Body of pancreas (tissue), 4 donors: ENCODE measurements around the gene TUBB2A.
"Not testable (repeated sequence)": the region's sequence is repeated elsewhere in the genome, so short reads cannot be mapped to it uniquely, and the experiment has no call there.

Source experiments
- POLR2A ChIP-seq, 3 donors: fragments of 450-650 bp; IDR thresholded peaks; one replicate each; pipeline ENCODE4 v1.6.1; 2016; ENCODE audit warnings: antibody characterized with exemption in 3 of 3, mild to moderate bottlenecking in 2 of 3
- TF ChIP-seq, protein P1 (sequence below), 7 experiments: fragments of 450-650 bp in 4 of 7; fragments of 200-600 bp in 3 of 7; sonication (generic) in 3 of 7; IDR thresholded peaks; one replicate each; pipeline ENCODE4 v1.5.1; 2016 to 2019; ENCODE audit warnings: antibody characterized with exemption in 7 of 7

DNA sequence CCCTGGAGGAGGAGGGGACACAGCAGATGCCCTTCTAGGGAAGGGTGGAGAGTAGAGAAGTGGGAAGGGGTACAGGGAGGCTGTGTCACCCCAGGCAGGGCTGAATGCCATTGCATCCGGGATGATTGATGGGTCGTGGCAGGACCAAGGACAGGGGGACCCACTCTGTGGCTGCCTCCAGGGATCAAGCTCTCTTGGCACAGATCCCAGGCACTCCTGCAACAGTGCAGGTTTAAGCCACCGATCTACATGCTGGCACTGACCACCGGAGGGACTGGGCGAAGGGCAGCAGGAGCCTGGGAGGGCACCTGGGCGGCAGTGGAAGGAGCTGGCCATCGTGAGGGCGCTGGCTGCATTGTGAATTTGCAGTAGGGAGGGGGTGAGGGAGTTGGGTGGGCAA is 22.6 kb upstream of the TUBB2A start:
- TF ChIP-seq, protein P1, sequence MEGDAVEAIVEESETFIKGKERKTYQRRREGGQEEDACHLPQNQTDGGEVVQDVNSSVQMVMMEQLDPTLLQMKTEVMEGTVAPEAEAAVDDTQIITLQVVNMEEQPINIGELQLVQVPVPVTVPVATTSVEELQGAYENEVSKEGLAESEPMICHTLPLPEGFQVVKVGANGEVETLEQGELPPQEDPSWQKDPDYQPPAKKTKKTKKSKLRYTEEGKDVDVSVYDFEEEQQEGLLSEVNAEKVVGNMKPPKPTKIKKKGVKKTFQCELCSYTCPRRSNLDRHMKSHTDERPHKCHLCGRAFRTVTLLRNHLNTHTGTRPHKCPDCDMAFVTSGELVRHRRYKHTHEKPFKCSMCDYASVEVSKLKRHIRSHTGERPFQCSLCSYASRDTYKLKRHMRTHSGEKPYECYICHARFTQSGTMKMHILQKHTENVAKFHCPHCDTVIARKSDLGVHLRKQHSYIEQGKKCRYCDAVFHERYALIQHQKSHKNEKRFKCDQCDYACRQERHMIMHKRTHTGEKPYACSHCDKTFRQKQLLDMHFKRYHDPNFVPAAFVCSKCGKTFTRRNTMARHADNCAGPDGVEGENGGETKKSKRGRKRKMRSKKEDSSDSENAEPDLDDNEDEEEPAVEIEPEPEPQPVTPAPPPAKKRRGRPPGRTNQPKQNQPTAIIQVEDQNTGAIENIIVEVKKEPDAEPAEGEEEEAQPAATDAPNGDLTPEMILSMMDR (IDR thresholded peaks at IDR 0.05), result not testable (repeated sequence)
- not testable (repeated sequence) for TF ChIP-seq POLR2A (IDR thresholded peaks at IDR 0.05)
